IMR-90 (cell line): Measurements from ENCODE around the gene TBC1D16. TPM values are rescaled to one million over a fixed set of nuclear protein-coding genes. Genes with fewer than 3 reads are reported as not detected.

Experiments
- ATAC-seq: fragments of 200-7000 bp; cut with Tn5 transposase; 2 replicates; pipeline ENCODE4 v1.9.1; 2020; ENCODE audit warnings: low read depth, mild to moderate bottlenecking, moderate library complexity
- BruUV-seq: library from RNA; stranded (reverse); fragments of 400-500 nt; replicated peaks from 2 replicates; lab custom pipeline; 2021; lab: Mats Ljungman, UMichigan
- CTCF ChIA-PET: fragments of 300-600 bp; formaldehyde crosslinking; extraction: SDS; loops from one replicate; lab custom pipeline; 2021; ENCODE audit warnings: antibody characterized with exemption; lab: Yijun Ruan, JAX
- POLR2A ChIA-PET: fragments of 300-600 bp; sonication (Branson Sonifier 250); formaldehyde crosslinking; loops from one replicate; lab custom pipeline; 2022; ENCODE audit warnings: antibody characterized with exemption; ENCODE audit not compliant: unreplicated experiment; lab: Charles Lee
- DNase-seq: peaks from one replicate; pipeline ENCODE4 v3.0.0; 2013
- H2AFZ ChIP-seq: replicated peaks from 2 replicates; pipeline ENCODE3; 2013; ENCODE audit warnings: low read length, mild to moderate bottlenecking; ENCODE audit not compliant: poor library complexity
- H2AK5ac ChIP-seq: 2 replicates; pipeline ENCODE4 v1.6.1; 2013; ENCODE audit warnings: low read depth, low read length, inconsistent platforms
- H2AK9ac ChIP-seq: replicated peaks from 2 replicates; pipeline ENCODE3; 2013; ENCODE audit warnings: mild to moderate bottlenecking, low read depth, low read length, moderate library complexity; ENCODE audit not compliant: poor library complexity
- H2BK120ac ChIP-seq: 2 replicates; pipeline ENCODE4 v1.6.1; 2013; ENCODE audit warnings: low read depth, low read length, inconsistent platforms
- H2BK15ac ChIP-seq: 3 replicates; pipeline ENCODE4 v1.6.1; 2013; ENCODE audit warnings: low read depth, low read length, inconsistent platforms
- H2BK20ac ChIP-seq: 2 replicates; pipeline ENCODE4 v1.6.1; 2013; ENCODE audit warnings: low read depth, mild to moderate bottlenecking, inconsistent platforms, low read length, moderate library complexity
- H2BK5ac ChIP-seq: 2 replicates; pipeline ENCODE4 v1.6.1; 2013; ENCODE audit warnings: mild to moderate bottlenecking, low read depth, low read length, inconsistent platforms; ENCODE audit not compliant: poor library complexity, severe bottlenecking
- H3K14ac ChIP-seq: replicated peaks from 2 replicates; pipeline ENCODE4 v1.6.1; 2013; ENCODE audit warnings: low read depth, low read length, inconsistent platforms
- H3K18ac ChIP-seq: 2 replicates; pipeline ENCODE4 v1.6.1; 2013; ENCODE audit warnings: low read depth, low read length, control low read depth
- H3K23ac ChIP-seq: 2 replicates; pipeline ENCODE4 v1.6.1; 2013; ENCODE audit warnings: low read depth, low read length, inconsistent platforms
- H3K27ac ChIP-seq: 2 replicates; pipeline ENCODE4 v1.5.1; 2013; ENCODE audit warnings: mild to moderate bottlenecking, control low read depth, low read length; ENCODE audit not compliant: insufficient read depth
- H3K27me3 ChIP-seq: 2 replicates; pipeline ENCODE4 v1.6.1; 2013; ENCODE audit warnings: low read length; ENCODE audit not compliant: control insufficient read depth, insufficient read depth
- H3K36me3 ChIP-seq: 2 replicates; pipeline ENCODE4 v1.6.1; 2013; ENCODE audit warnings: low read length, mixed read lengths; ENCODE audit not compliant: control insufficient read depth, insufficient read depth
- H3K4ac ChIP-seq: 2 replicates; pipeline ENCODE4 v1.6.1; 2013; ENCODE audit warnings: low read depth, low read length, inconsistent platforms
- H3K4me1 ChIP-seq: 2 replicates; pipeline ENCODE4 v1.6.1; 2013; ENCODE audit warnings: low read length, mixed read lengths; ENCODE audit not compliant: control insufficient read depth, insufficient read depth
- H3K4me2 ChIP-seq: 2 replicates; pipeline ENCODE4 v1.6.1; 2013; ENCODE audit warnings: low read depth, mild to moderate bottlenecking, control low read depth, low read length, moderate library complexity
- H3K4me3 ChIP-seq: 2 replicates; pipeline ENCODE4 v1.5.1; 2013; ENCODE audit warnings: low read depth, mild to moderate bottlenecking, control low read depth, low read length, moderate library complexity; ENCODE audit not compliant: insufficient read depth
- H3K56ac ChIP-seq: 2 replicates; pipeline ENCODE4 v1.6.1; 2013; ENCODE audit warnings: low read length, inconsistent platforms; ENCODE audit not compliant: insufficient read depth; ENCODE audit errors: extremely low read depth
- H3K79me1 ChIP-seq, 2 experiments: 2 replicates each; pipeline ENCODE4 v1.6.1; 2013; ENCODE audit warnings: low read length in 2 of 2, inconsistent platforms in 1 of 2, low read depth in 1 of 2
- H3K9ac ChIP-seq: 2 replicates; pipeline ENCODE4 v1.6.1; 2013; ENCODE audit warnings: low read depth, low read length, control low read depth
- H3K9me1 ChIP-seq: 2 replicates; pipeline ENCODE4 v1.6.1; 2013; ENCODE audit warnings: low read length, inconsistent platforms; ENCODE audit not compliant: insufficient read depth
- H3K9me3 ChIP-seq: 2 replicates; pipeline ENCODE4 v1.6.1; 2013; ENCODE audit warnings: low read length; ENCODE audit not compliant: control insufficient read depth, insufficient read depth
- H4K20me1 ChIP-seq: 2 replicates; pipeline ENCODE4 v1.6.1; 2013; ENCODE audit warnings: low read length, inconsistent platforms; ENCODE audit not compliant: insufficient read depth
- H4K5ac ChIP-seq: 2 replicates; pipeline ENCODE4 v1.6.1; 2013; ENCODE audit warnings: mild to moderate bottlenecking, low read depth, low read length, control low read depth
- H4K8ac ChIP-seq, 2 experiments: 2 replicates each; pipeline ENCODE4 v1.6.1; 2013; ENCODE audit warnings: low read depth in 2 of 2, low read length in 2 of 2, control low read depth in 1 of 2, inconsistent platforms in 1 of 2
- H4K91ac ChIP-seq: 2 replicates; pipeline ENCODE4 v1.6.1; 2013; ENCODE audit warnings: low read depth, low read length, inconsistent platforms; ENCODE audit not compliant: insufficient read depth
- BHLHE40 ChIP-seq: fragments of 150-350 bp; IDR thresholded peaks from 2 replicates; pipeline ENCODE4 v1.6.1; 2016; ENCODE audit warnings: mild to moderate bottlenecking, low read depth, low read length
- CEBPB ChIP-seq: IDR thresholded peaks from 2 replicates; pipeline ENCODE4 v1.6.1; 2012; ENCODE audit warnings: low read depth, low read length, improper control_type of control experiment
- MAFK ChIP-seq: IDR thresholded peaks from 2 replicates; pipeline ENCODE4 v1.6.1; 2012; ENCODE audit warnings: low read depth, low read length, improper control_type of control experiment
- NFE2L2 ChIP-seq: fragments of 150-350 bp; IDR thresholded peaks from 2 replicates; pipeline ENCODE4 v1.6.1; 2016; ENCODE audit warnings: low read depth, mild to moderate bottlenecking, low read length
- RAD21 ChIP-seq: IDR thresholded peaks from 2 replicates; pipeline ENCODE4 v1.6.1; 2012; ENCODE audit warnings: low read length, improper control_type of control experiment
- RCOR1 ChIP-seq: IDR thresholded peaks from 2 replicates; pipeline ENCODE4 v1.6.1; 2012; ENCODE audit warnings: mild to moderate bottlenecking, low read length, improper control_type of control experiment; ENCODE audit not compliant: insufficient replicate concordance
- RFX5 ChIP-seq: IDR thresholded peaks from 2 replicates; pipeline ENCODE4 v1.8.0; 2012; ENCODE audit warnings: low read depth, mild to moderate bottlenecking, low read length, moderate library complexity
- SMC3 ChIP-seq: fragments of 150-350 bp; IDR thresholded peaks from 2 replicates; pipeline ENCODE4 v1.6.1; 2016; ENCODE audit warnings: low read depth, mild to moderate bottlenecking, antibody characterized with exemption, low read length, moderate library complexity
- WGBS, 2 experiments: methylation state at CpG; one replicate each; pipeline versions ENCODE4 v1.1.5 to v1.1.7; 2013; ENCODE audit warnings: missing lambda C conversion rate in 2 of 2; ENCODE audit not compliant: insufficient read length in 1 of 2; ENCODE audit errors: extremely low coverage in 2 of 2; 5-methylcytosine and 5-hydroxymethylcytosine counted together
- dilution Hi-C: fragments of 300-500 bp; cut with HindIII; formaldehyde crosslinking; loops from one replicate; pipeline ENCODE4 v1.14.3; 2018; ENCODE audit warnings: low sequenced_read_pairs; ENCODE audit not compliant: unreplicated experiment
- in situ Hi-C: fragments of 300-500 bp; cut with MboI; formaldehyde crosslinking; loops from 3 replicates; pipeline ENCODE4 v1.14.3; 2019; ENCODE audit warnings: low sequenced_read_pairs, inconsistent platforms, mixed read lengths
- intact Hi-C: fragments of 100-400 bp; cut with micrococcal nuclease; formaldehyde crosslinking; loops from 2 replicates; pipeline ENCODE4 v1.10.0; 2022
- polyA plus RNA-seq, 3 experiments: library from polyadenylated mRNA; depleted of rRNA; stranded (reverse); fragments of >200 nt; gene quantifications; 2 replicates each; pipeline ENCODE4 v1.2.3, GENCODE V29; 2012; ENCODE audit warnings: low replicate concordance in 1 of 3
- total RNA-seq: library from RNA; depleted of rRNA; stranded (reverse); fragments of >200 nt; gene quantifications from 2 replicates; pipeline ENCODE4 v1.2.3, GENCODE V29; 2012
- TF ChIP-seq, protein P1 (sequence below): fragments of 150-350 bp; IDR thresholded peaks from 2 replicates; pipeline ENCODE4 v1.6.1; 2017; ENCODE audit warnings: mild to moderate bottlenecking, antibody characterized with exemption, low read length, low read depth

TBC1D16 gene
- total and polyA plus RNA-seq, 2 of the 4 experiments (the other 2 are of a cell fraction): 10.1 to 16.7 TPM

DNA sequence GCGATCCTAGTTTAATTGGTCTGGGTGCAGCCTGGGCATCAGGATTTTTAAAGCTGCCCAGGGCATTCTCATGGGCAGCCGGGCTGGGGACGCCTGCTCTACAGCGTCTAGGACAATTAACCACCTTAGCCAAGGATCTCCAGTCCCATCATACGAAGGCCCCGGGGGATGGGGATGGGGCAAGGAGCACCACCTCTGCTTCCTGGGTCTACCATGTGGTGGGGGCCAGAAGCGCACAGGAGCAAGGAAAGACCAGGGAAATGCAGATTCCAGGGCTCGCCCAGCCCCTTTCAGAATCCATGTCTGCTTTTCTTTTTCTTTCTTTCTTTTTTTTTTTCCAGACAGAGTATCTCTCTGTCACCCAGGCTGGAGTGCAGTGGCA, 29.3 kb downstream of the TBC1D16 start:
- Histone ChIP-seq H2AK5ac (no peak overlapping the region), H4K5ac (no peak overlapping the region), H3K23ac (no peak overlapping the region), H4K20me1 (peaks cover 26% of the 10 kb centered on the region), H3K56ac (no peak overlapping the region), H3K9me3 (no peaks in the 10 kb centered on the region), H2BK15ac (no peak overlapping the region), H3K4me3 (no peak overlapping the region), H3K27me3 (no peaks in the 10 kb centered on the region), H2AFZ (no peak overlapping the region), H3K9ac (no peak overlapping the region), H3K14ac (no peak overlapping the region), H4K8ac (no peak overlapping the region), H3K4ac (no peak overlapping the region), H3K9me1 (no peaks in the 10 kb centered on the region), H3K27ac (no peak overlapping the region), H2BK20ac (no peak overlapping the region), H3K36me3 (peaks cover 11% of the 10 kb centered on the region; the same call in 1 of the 2 replicates), H3K4me2 (no peak overlapping the region), H2BK5ac (no peak overlapping the region), H3K4me1 (no peaks in the 10 kb centered on the region; the same call in 1 of the 2 replicates), H3K79me1 (peaks cover 0 to 19% of the 10 kb centered on the region in 2 experiments; a peak in 3 of 4 replicates), H4K91ac (no peak overlapping the region), H2AK9ac (no peak overlapping the region), H2BK120ac (no peak overlapping the region), H3K18ac (no peak overlapping the region)
- ATAC-seq (no peak), DNase-seq (no peak)
- intact Hi-C loops: loop anchor here (5.0 kb wide), 2 partner anchors 76 to 256 kb away; partner anchors contain the start of gene RNF213
- WGBS, 2 experiments: 86% methylated on average over 1 of the region's 8 CpGs; no CpG with 5 or more reads in 1 of the 2 experiments
- dilution Hi-C loops: no loop called here
- in situ Hi-C loops: no loop called here
- POLR2A ChIA-PET: no interaction called here
- CTCF ChIA-PET: interaction anchor here (0.6 kb wide), 1 partner anchor 43 kb away, joined by 3 read pairs; no protein-coding TSS in a partner anchor
- TF ChIP-seq CEBPB: no peak
- no peak for TF ChIP-seq SMC3
- TF ChIP-seq BHLHE40: no peak
- no peak for TF ChIP-seq RAD21
- TF ChIP-seq RCOR1: no peak
- TF ChIP-seq RFX5: no peak
- TF ChIP-seq, protein P1, sequence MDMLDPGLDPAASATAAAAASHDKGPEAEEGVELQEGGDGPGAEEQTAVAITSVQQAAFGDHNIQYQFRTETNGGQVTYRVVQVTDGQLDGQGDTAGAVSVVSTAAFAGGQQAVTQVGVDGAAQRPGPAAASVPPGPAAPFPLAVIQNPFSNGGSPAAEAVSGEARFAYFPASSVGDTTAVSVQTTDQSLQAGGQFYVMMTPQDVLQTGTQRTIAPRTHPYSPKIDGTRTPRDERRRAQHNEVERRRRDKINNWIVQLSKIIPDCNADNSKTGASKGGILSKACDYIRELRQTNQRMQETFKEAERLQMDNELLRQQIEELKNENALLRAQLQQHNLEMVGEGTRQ: no peak
- TF ChIP-seq MAFK: no peak
- TF ChIP-seq NFE2L2: no peak
- BruUV-seq: no TSS peak
